Epidermal melanocyte (primary cell): Measurements from ENCODE around the gene EML3.
"Not testable (repeated sequence)": the region's sequence is repeated elsewhere in the genome, so short reads cannot be mapped to it uniquely, and the experiment has no call there.

Source experiments
- DNase-seq: peaks from one replicate; pipeline ENCODE4 v3.0.0; 2011; ENCODE audit warnings: low spot score; ENCODE audit not compliant: insufficient read length

The EML3 gene

GRCh38 chr11:62573006-62573591, 39.5 kb downstream of the EML3 start:
- DNase-seq = no peak

- DNase-seq = no peak
Observed at GRCh38 chr11:62572431-62572830, 40.1 kb downstream of the EML3 start.

- DNase-seq = not testable (repeated sequence)
Observed at GRCh38 chr11:62571493-62571892, 41.1 kb downstream of the EML3 start.

- DNase-seq = not testable (repeated sequence)
Observed at GRCh38 chr11:62570903-62571302, 41.7 kb downstream of the EML3 start.

- no peak for DNase-seq
Observed at GRCh38 chr11:62569611-62570010, 43.0 kb downstream of the EML3 start.

GRCh38 chr11:62567018-62567633, 45.4 kb downstream of the EML3 start:
- no peak for DNase-seq

- no peak for DNase-seq
Observed at GRCh38 chr11:62566247-62566646, 46.3 kb downstream of the EML3 start.

- no peak for DNase-seq
Observed at GRCh38 chr11:62565100-62565802, 47.3 kb downstream of the EML3 start.

- DNase-seq = not testable (repeated sequence)
Observed at GRCh38 chr11:62561677-62562230, 50.8 kb downstream of the EML3 start.

GRCh38 chr11:62560566-62561103, 51.9 kb downstream of the EML3 start:
- peak; percentile 84 for DNase-seq

- not testable (repeated sequence) for DNase-seq
Observed at GRCh38 chr11:62559626-62560025, 52.9 kb downstream of the EML3 start.

GRCh38 chr11:62559204-62559603, 53.4 kb downstream of the EML3 start:
- no peak for DNase-seq

- no peak for DNase-seq
Observed at GRCh38 chr11:62558669-62559068, 53.9 kb downstream of the EML3 start.

- no peak for DNase-seq
Observed at GRCh38 chr11:62556875-62557631, 55.5 kb downstream of the EML3 start.

GRCh38 chr11:62556108-62556874, 56.3 kb downstream of the EML3 start:
- DNase-seq = peak; percentile 99

GRCh38 chr11:62555464-62556107, 57.0 kb downstream of the EML3 start:
- no peak for DNase-seq

GRCh38 chr11:62554387-62555167, 58.0 kb downstream of the EML3 start:
- DNase-seq = no peak

- no peak for DNase-seq
Observed at GRCh38 chr11:62553839-62554361, 58.7 kb downstream of the EML3 start.
